ENCODE measurements around the gene PPARGC1A.

PPARGC1A gene

GRCh38 chr4:23889814-23890341 lies at the start of gene PPARGC1A:
PPARGC1A (minus strand) TSS chr4:23890047; CDS start chr4:23889957, 90 bp downstream.
- DNase-seq (ENCODE audit: low read depth in 2 of 2) = no peak

- DNase-seq (ENCODE audit: low read depth in 2 of 2) = no peak
Measured at GRCh38 chr4:23938796-23939195, 48.9 kb upstream of the PPARGC1A start.

- no peak for DNase-seq (ENCODE audit: low read depth in 2 of 2)
Measured at GRCh38 chr4:23937173-23937572, 47.3 kb upstream of the PPARGC1A start.

GRCh38 chr4:23934915-23935314 lies 45.1 kb upstream of the PPARGC1A start:
- no peak for DNase-seq (ENCODE audit: low read depth in 2 of 2)

- DNase-seq (ENCODE audit: low read depth in 2 of 2) = no peak
Measured at GRCh38 chr4:23934223-23934622, 44.4 kb upstream of the PPARGC1A start.

GRCh38 chr4:23932901-23933308 lies 43.1 kb upstream of the PPARGC1A start:
- DNase-seq (ENCODE audit: low read depth in 2 of 2) = no peak

GRCh38 chr4:23932186-23932585 lies 42.3 kb upstream of the PPARGC1A start:
- DNase-seq (ENCODE audit: low read depth in 2 of 2) = no peak

- no peak for DNase-seq (ENCODE audit: low read depth in 2 of 2)
Measured at GRCh38 chr4:23931489-23931830, 41.6 kb upstream of the PPARGC1A start.

GRCh38 chr4:23930750-23931488 lies 41.1 kb upstream of the PPARGC1A start:
- DNase-seq (ENCODE audit: low read depth in 2 of 2) = no peak

- DNase-seq (ENCODE audit: low read depth in 2 of 2) = no peak
Measured at GRCh38 chr4:23929248-23929647, 39.4 kb upstream of the PPARGC1A start.

- DNase-seq (ENCODE audit: low read depth in 2 of 2) = no peak
Measured at GRCh38 chr4:23924556-23924955, 34.7 kb upstream of the PPARGC1A start.

GRCh38 chr4:23923840-23924239 lies 34.0 kb upstream of the PPARGC1A start:
- DNase-seq (ENCODE audit: low read depth in 2 of 2) = no peak

GRCh38 chr4:23923141-23923540 lies 33.3 kb upstream of the PPARGC1A start:
- DNase-seq (ENCODE audit: low read depth in 2 of 2) = no peak

GRCh38 chr4:23922541-23923111 lies 32.8 kb upstream of the PPARGC1A start:
- no peak for DNase-seq (ENCODE audit: low read depth in 2 of 2)

- DNase-seq (ENCODE audit: low read depth in 2 of 2) = no peak
Measured at GRCh38 chr4:23922013-23922412, 32.2 kb upstream of the PPARGC1A start.

- no peak for DNase-seq (ENCODE audit: low read depth in 2 of 2)
Measured at GRCh38 chr4:23921447-23921845, 31.6 kb upstream of the PPARGC1A start.

GRCh38 chr4:23920716-23921446 lies 31.0 kb upstream of the PPARGC1A start:
- no peak for DNase-seq (ENCODE audit: low read depth in 2 of 2)

GRCh38 chr4:23920296-23920695 lies 30.4 kb upstream of the PPARGC1A start:
- DNase-seq (ENCODE audit: low read depth in 2 of 2) = no peak

- DNase-seq (ENCODE audit: low read depth in 2 of 2) = no peak
Measured at GRCh38 chr4:23916282-23916681, 26.4 kb upstream of the PPARGC1A start.

GRCh38 chr4:23915459-23916132 lies 25.7 kb upstream of the PPARGC1A start:
- no peak for DNase-seq (ENCODE audit: low read depth in 2 of 2)

- no peak for DNase-seq (ENCODE audit: low read depth in 2 of 2)
Measured at GRCh38 chr4:23911675-23912455, 22.0 kb upstream of the PPARGC1A start.
